HG03457 (cell line): Measurements from ENCODE around the gene PHKB.
"Not testable (repeated sequence)": the region's sequence is repeated elsewhere in the genome, so short reads cannot be mapped to it uniquely, and the experiment has no call there.

Experiments used
- ATAC-seq: cut with Tn5 transposase; IDR thresholded peaks from one replicate; pipeline ENCODE4 v1.9.1; 2021; ENCODE audit warnings: moderate number of reproducible peaks; ENCODE audit not compliant: unreplicated experiment

Gene PHKB

DNA sequence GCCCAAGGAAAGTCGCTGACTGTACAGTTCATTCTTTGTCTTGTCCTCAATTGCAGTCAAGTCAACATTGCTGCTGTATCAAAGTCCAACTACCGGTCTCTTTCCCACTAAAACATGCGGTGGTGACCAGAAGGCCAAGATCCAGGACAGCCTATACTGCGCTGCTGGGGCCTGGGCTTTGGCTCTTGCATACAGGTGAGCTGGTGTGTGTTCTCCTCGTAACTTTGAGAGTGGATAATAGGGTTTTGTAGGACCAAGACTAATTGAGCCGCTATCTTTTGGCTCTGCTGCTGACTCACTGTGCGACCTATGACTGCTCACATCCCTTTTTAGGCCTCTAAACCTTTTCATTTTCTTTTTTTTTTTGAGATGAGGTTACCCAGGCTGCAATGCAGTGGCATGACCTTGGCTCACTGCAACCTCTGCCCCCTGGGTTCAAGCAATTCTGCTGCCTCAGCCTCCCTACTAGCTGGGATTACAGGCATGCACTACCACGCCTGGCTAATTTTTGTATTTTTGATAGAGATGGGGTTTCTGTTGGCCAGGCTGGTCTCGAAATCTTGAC lies 38.7 kb downstream of the PHKB start:
- no peak for ATAC-seq

GRCh38 chr16:47503936-47504335 lies 42.8 kb downstream of the PHKB start:
- ATAC-seq = no peak

DNA sequence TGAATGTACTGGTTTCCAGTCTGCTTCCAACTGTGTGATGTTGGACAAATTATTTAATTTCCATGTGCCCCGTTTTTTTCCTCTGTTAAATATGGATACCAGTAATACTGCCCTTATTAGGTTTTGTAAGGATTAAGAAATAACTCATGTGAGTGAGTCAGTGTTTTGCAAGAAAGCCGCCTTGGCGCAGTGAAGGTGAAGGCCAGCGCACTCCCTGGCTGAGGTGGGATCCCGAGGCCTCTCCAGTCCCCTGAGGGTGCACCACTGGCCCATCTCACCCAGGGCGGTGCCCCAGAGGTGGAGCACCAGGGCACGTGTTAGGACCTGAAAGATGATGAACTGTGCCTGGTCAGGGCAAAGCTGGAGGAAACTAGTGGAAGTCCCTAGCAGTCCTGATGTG lies 43.5 kb downstream of the PHKB start:
- no peak for ATAC-seq

GRCh38 chr16:47506800-47507199 lies 45.7 kb downstream of the PHKB start:
- no peak for ATAC-seq

DNA sequence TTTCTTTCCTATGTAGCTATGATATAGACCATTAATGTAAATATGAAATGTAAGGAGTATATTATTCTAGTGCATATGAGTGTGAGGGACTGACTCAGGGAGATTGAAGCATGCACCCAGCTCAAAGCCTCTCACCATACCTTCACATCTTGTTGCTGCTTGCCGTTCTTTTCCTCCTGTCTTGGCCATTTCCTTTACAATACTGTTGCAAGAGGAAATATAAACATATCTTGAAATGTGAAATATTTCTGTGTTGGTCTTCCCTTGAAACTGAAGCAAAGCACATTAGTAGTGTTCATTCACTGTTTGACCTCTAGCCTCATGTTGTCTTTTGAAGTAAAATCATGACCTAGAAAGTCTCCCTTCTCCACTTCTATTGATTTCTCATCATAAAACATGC lies 46.6 kb downstream of the PHKB start:
- ATAC-seq = no peak

GRCh38 chr16:47511882-47512281 lies 50.8 kb downstream of the PHKB start:
- ATAC-seq = no peak

GRCh38 chr16:47519037-47519436 lies 57.9 kb downstream of the PHKB start:
- no peak for ATAC-seq

GRCh38 chr16:47519546-47519945 lies 58.4 kb downstream of the PHKB start:
- ATAC-seq = no peak

DNA sequence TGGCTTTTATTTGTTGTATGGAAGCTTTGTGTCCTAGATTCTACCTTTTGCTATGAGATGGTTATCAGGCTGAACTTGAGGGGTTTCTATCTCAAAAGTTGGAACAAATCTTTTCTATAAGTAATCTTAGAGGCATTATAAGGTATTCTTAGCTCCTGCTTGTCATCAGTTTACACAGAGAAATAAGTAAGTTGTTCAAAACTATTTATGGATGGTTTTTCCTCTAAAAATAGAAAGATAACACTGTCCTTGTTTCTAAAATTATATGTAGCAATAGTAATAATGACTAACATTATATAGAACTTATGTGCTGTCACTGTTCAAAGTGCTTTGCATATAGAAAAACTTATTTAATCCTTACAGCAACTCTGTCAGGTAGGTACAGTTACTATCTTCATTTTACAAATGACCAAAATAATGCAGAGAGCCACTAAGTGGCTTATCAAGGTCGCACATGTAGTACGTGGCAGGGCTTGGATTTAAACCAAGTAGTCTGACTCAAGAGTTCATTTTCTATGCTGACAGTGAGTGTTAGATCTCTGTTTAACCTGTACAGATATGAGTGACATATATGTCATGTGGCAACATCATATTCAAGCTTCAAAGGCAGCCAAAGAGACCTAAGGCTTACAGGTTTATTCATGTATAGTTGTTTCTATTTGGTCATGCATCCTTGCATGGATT lies 59.0 kb downstream of the PHKB start:
- ATAC-seq = no peak

- peak; percentile 98 for ATAC-seq
These were observed 62.3 kb downstream of the PHKB start for GRCh38 chr16:47523342-47524006.

- ATAC-seq = no peak
These were observed 62.9 kb downstream of the PHKB start for GRCh38 chr16:47524007-47524405.

- no peak for ATAC-seq
These were observed 67.3 kb downstream of the PHKB start for GRCh38 chr16:47528431-47528830.

- ATAC-seq = no peak
These were observed 72.7 kb downstream of the PHKB start for GRCh38 chr16:47533744-47534292.

GRCh38 chr16:47538472-47538871 lies 77.3 kb downstream of the PHKB start:
- no peak for ATAC-seq

- not testable (repeated sequence) for ATAC-seq
These were observed 78.9 kb downstream of the PHKB start for GRCh38 chr16:47539707-47540670.

DNA sequence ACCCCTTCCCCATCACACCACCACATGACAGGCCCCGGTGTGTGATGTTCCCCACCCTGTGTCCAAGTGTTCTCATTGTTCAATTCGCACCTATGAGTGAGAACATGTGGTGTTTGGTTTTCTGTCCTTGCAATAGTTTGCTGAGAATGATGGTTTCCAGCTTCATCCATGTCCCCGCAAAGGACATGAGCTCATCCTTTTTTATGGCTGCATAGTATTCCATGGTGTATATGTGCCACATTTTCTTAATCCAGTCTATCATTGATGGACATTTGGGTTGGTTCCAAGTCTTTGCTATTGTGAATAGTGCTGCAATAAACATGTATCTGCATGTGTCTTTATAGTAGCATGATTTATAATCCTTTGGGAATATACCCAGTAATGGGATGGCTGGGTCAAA lies 80.0 kb downstream of the PHKB start:
- ATAC-seq = not testable (repeated sequence)

DNA sequence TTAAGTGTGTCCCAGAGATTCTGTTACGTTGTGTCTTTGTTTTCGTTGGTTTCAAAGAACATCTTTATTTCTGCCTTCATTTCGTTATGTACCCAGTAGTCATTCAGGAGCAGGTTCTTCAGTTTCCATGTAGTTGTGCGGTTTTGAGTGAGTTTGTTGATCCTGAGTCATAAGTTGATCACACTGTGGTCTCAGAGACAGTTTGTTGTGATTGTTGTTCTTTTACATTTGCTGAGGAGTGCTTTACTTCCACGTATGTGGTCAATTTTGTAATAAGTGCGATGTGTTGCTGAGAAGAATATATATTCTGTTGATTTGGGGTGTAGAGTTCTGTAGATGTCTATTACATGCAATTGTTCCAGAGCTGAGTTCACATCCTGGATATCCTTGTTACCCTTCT lies 83.1 kb downstream of the PHKB start:
- ATAC-seq = not testable (repeated sequence)

DNA sequence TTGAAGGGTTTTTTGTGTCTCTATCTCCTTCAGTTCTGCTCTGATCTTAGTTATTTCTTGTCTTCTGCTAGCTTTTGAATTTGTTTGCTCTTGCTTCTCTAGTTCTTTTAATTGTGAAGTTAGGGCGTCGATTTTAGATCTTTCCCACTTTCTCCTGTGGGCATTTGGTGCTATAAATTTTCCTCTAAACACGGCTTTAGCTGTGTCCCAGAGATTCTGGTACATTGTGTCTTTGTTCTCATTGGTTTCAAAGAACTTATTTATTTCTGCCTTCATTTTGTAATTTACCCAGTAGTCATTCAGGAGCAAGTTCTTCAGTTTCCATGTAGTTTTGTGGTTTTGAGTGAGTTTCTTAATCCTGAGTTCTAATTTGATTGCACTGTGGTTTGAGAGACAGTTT lies 90.1 kb downstream of the PHKB start:
- ATAC-seq = not testable (repeated sequence)

DNA sequence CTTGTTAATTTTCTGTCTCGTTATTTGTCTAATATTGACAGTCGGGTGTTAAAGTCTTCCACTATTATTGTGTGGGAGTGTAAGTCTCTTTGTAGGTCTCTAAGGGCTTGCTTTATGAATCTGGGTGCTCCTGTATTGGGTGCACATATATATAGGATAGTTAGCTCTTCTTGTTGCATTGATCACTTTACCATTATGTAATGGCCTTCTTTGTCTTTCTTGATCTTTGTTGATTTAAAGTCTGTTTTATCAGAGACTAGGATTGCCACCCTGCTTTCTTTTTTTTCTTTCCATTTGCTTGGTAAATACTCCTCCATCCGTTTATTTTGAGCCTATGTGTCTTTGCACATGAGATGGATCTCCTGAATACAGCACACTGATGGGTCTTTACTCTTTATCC lies 90.6 kb downstream of the PHKB start:
- ATAC-seq = not testable (repeated sequence)

- no peak for ATAC-seq
These were observed 92.9 kb downstream of the PHKB start for GRCh38 chr16:47553853-47554564.
